Neural progenitor cell (in vitro differentiated cells): ENCODE measurements around the gene UNC5A. TPM values are rescaled to one million over a fixed set of nuclear protein-coding genes. Genes with fewer than 3 reads are reported as not detected.

ENCODE experiments used
- DNase-seq: peaks from one replicate; pipeline ENCODE4 v3.0.0-alpha.2; 2016; ENCODE audit warnings: low spot score
- H2AFZ ChIP-seq: fragments of 200-600 bp; sonication (generic); replicated peaks from 2 replicates; pipeline ENCODE4 v1.6.1; 2016; ENCODE audit warnings: antibody characterized with exemption
- H3F3A ChIP-seq: fragments of 200-600 bp; sonication (generic); 2 replicates; pipeline ENCODE4 v1.6.1; 2016; ENCODE audit warnings: antibody characterized with exemption, low read depth
- H3K27ac ChIP-seq: fragments of 200-600 bp; sonication (generic); 2 replicates; pipeline ENCODE4 v1.5.1; 2016; ENCODE audit warnings: mild to moderate bottlenecking
- H3K27me3 ChIP-seq: fragments of 200-600 bp; sonication (generic); 2 replicates; pipeline ENCODE4 v1.6.1; 2016; ENCODE audit warnings: mild to moderate bottlenecking, moderate library complexity
- H3K36me3 ChIP-seq: fragments of 200-600 bp; sonication (generic); 2 replicates; pipeline ENCODE4 v1.5.1; 2016
- H3K4me1 ChIP-seq: fragments of 200-600 bp; sonication (generic); 2 replicates; pipeline ENCODE4 v1.6.1; 2016; ENCODE audit warnings: mixed run types
- H3K4me2 ChIP-seq: fragments of 200-600 bp; sonication (generic); 2 replicates; pipeline ENCODE4 v1.6.1; 2016
- H3K4me3 ChIP-seq: fragments of 200-600 bp; sonication (generic); 2 replicates; pipeline ENCODE4 v1.5.1; 2016
- H3K79me2 ChIP-seq: fragments of 200-600 bp; sonication (generic); 2 replicates; pipeline ENCODE4 v1.6.1; 2016; ENCODE audit warnings: low read depth
- H3K9ac ChIP-seq: fragments of 200-600 bp; sonication (generic); 2 replicates; pipeline ENCODE4 v1.6.1; 2016
- H3K9me3 ChIP-seq: fragments of 200-600 bp; sonication (generic); 2 replicates; pipeline ENCODE4 v1.5.1; 2016; ENCODE audit warnings: low read depth
- H4K20me1 ChIP-seq: fragments of 200-600 bp; sonication (generic); 2 replicates; pipeline ENCODE4 v1.6.1; 2016; ENCODE audit warnings: low read depth
- H3K27ac Mint-ChIP-seq: 3 replicates; pipeline ENCODE4 v1.8.0; 2021; ENCODE audit warnings: mixed read lengths
- H3K27me3 Mint-ChIP-seq: 2 replicates; pipeline ENCODE4 v1.8.0; 2022; ENCODE audit warnings: low read depth, mild to moderate bottlenecking, inconsistent platforms, moderate library complexity, mixed read lengths; ENCODE audit not compliant: insufficient read depth
- H3K36me3 Mint-ChIP-seq: 3 replicates; pipeline ENCODE4 v1.8.0; 2021; ENCODE audit warnings: mixed read lengths
- H3K4me1 Mint-ChIP-seq: 3 replicates; pipeline ENCODE4 v1.8.0; 2021; ENCODE audit warnings: mixed read lengths
- H3K4me3 Mint-ChIP-seq: 3 replicates; pipeline ENCODE4 v1.8.0; 2021; ENCODE audit warnings: mild to moderate bottlenecking, moderate library complexity, mixed read lengths
- H3K9me3 Mint-ChIP-seq: 3 replicates; pipeline ENCODE4 v1.8.0; 2020; ENCODE audit warnings: mixed read lengths
- EZH2 ChIP-seq: fragments of 200-600 bp; sonication (generic); IDR thresholded peaks from 2 replicates; pipeline ENCODE4 v1.6.1; 2017; ENCODE audit warnings: antibody characterized with exemption, mild to moderate bottlenecking, moderate library complexity
- EZH2phosphoT487 ChIP-seq: fragments of 200-600 bp; sonication (generic); IDR thresholded peaks from 2 replicates; pipeline ENCODE4 v1.6.1; 2017; ENCODE audit warnings: antibody characterized with exemption
- total RNA-seq: library from RNA; depleted of rRNA; stranded (reverse); fragments of >200 nt; gene quantifications from 2 replicates; pipeline ENCODE4 v1.2.3, GENCODE V29; 2015; ENCODE audit warnings: low replicate concordance
- TF ChIP-seq, protein P1 (sequence below): fragments of 200-600 bp; sonication (generic); IDR thresholded peaks from 2 replicates; pipeline ENCODE4 v1.5.1; 2017; ENCODE audit warnings: antibody characterized with exemption, mild to moderate bottlenecking

The UNC5A gene
- total RNA-seq, 1 donor from 2014 or later, result 1.2 TPM

- Histone ChIP-seq H3K9ac (no peak overlapping the region), H3K9me3 (no peaks in the 10 kb centered on the region), H3K27ac (no peak overlapping the region), H2AFZ (no peak overlapping the region), H3K4me1 (peaks cover 10% of the 10 kb centered on the region), H3K79me2 (no peaks in the 10 kb centered on the region), H3K27me3 (no peaks in the 10 kb centered on the region), H3K4me3 (no peak overlapping the region), H3F3A (peaks cover 10% of the 10 kb centered on the region), H3K4me2 (no peak overlapping the region), H4K20me1 (peaks cover 10% of the 10 kb centered on the region), H3K36me3 (peaks cover 8% of the 10 kb centered on the region)
- Mint-ChIP-seq H3K36me3 (peaks cover 18% of the 10 kb centered on the region), H3K27ac (no peak overlapping the region), H3K27me3 (no peaks in the 10 kb centered on the region), H3K4me1 (peaks cover 14% of the 10 kb centered on the region), H3K4me3 (no peak overlapping the region), H3K9me3 (no peaks in the 10 kb centered on the region)
- TF ChIP-seq EZH2phosphoT487 (no peak), EZH2 (no peak)
- TF ChIP-seq, protein P1, sequence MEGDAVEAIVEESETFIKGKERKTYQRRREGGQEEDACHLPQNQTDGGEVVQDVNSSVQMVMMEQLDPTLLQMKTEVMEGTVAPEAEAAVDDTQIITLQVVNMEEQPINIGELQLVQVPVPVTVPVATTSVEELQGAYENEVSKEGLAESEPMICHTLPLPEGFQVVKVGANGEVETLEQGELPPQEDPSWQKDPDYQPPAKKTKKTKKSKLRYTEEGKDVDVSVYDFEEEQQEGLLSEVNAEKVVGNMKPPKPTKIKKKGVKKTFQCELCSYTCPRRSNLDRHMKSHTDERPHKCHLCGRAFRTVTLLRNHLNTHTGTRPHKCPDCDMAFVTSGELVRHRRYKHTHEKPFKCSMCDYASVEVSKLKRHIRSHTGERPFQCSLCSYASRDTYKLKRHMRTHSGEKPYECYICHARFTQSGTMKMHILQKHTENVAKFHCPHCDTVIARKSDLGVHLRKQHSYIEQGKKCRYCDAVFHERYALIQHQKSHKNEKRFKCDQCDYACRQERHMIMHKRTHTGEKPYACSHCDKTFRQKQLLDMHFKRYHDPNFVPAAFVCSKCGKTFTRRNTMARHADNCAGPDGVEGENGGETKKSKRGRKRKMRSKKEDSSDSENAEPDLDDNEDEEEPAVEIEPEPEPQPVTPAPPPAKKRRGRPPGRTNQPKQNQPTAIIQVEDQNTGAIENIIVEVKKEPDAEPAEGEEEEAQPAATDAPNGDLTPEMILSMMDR, result no peak
- no peak for DNase-seq
Observed at GRCh38 chr5:176927562-176927961, 117.2 kb downstream of the UNC5A start.

GRCh38 chr5:176929654-176930053 is 119.3 kb downstream of the UNC5A start:
- TF ChIP-seq, protein P1, result no peak
- no peak for TF ChIP-seq EZH2phosphoT487
- TF ChIP-seq EZH2, result no peak
- no peaks in the 10 kb centered on the region for H3K27me3 ChIP-seq
- no peak overlapping the region for H3K27ac Mint-ChIP-seq
- H2AFZ ChIP-seq, result no peak overlapping the region
- peaks cover 14% of the 10 kb centered on the region for H3K36me3 Mint-ChIP-seq
- no peak for DNase-seq
- H3F3A ChIP-seq, result no peaks in the 10 kb centered on the region
- no peaks in the 10 kb centered on the region for H4K20me1 ChIP-seq
- no peak overlapping the region for H3K4me3 ChIP-seq
- no peaks in the 10 kb centered on the region for H3K9me3 Mint-ChIP-seq
- H3K4me2 ChIP-seq, result no peak overlapping the region
- H3K4me1 Mint-ChIP-seq, result peaks cover 8% of the 10 kb centered on the region
- H3K36me3 ChIP-seq, result peaks cover 14% of the 10 kb centered on the region
- H3K79me2 ChIP-seq, result no peaks in the 10 kb centered on the region
- no peak overlapping the region for H3K9ac ChIP-seq
- peaks cover 6% of the 10 kb centered on the region for H3K4me1 ChIP-seq
- H3K4me3 Mint-ChIP-seq, result no peak overlapping the region
- H3K27me3 Mint-ChIP-seq, result no peaks in the 10 kb centered on the region
- no peak overlapping the region for H3K27ac ChIP-seq
- H3K9me3 ChIP-seq, result no peaks in the 10 kb centered on the region

Other genes starting within 250 kb of the UNC5A start
- gene GPRIN1, start 200.4 kb upstream of the UNC5A start, total RNA-seq, result 0.67 and 3.7 TPM in 2 replicates
- gene SNCB, start 180.0 kb upstream of the UNC5A start, total RNA-seq, result 1.1 TPM in 1 of 2 replicates, not detected in the other
- 0.06 and 0.68 TPM in 2 replicates for gene EIF4E1B, start 179.9 kb upstream of the UNC5A start, total RNA-seq
- 25.9 and 51.7 TPM in 2 replicates for gene TSPAN17, start 163.1 kb upstream of the UNC5A start, total RNA-seq
- not detected in 2 replicates for gene HK3, start 88.8 kb downstream of the UNC5A start, total RNA-seq
- 57.5 and 67.7 TPM in 2 replicates for gene UIMC1, start 196.2 kb downstream of the UNC5A start, total RNA-seq
- 28.2 and 32.2 TPM in 2 replicates for gene ZNF346, start 212.1 kb downstream of the UNC5A start, total RNA-seq